Activated CD8-positive, alpha-beta memory T cell treated with anti-CD3 and anti-CD28 coated beads for 24 hours (primary cell): ENCODE measurements around the gene KRT23.
"Not testable (repeated sequence)": the region's sequence is repeated elsewhere in the genome, so short reads cannot be mapped to it uniquely, and the experiment has no call there.

Experiments
- DNase-seq: peaks from one replicate; pipeline ENCODE4 v3.0.0-alpha.2; 2020

Gene KRT23

DNA sequence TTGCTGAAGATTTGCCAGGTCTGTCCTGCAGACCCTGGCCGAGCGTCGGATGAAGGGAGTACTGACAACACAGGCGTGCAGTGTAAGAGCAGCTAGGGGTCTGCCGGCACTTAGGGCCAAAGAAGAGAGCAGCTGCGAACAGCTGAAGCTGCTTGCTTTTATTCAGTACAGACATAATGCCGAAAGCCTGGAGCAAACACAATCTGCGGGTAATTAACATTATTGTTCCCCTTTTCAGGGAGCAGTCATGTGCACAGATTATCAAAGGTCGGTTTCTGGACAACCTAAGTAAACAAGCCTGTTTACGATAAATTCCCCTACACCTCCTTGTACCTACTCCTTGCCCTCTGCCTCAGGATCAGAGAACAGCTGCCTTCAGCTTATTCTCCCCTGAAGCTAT is 12.0 kb upstream of the KRT23 start:
- DNase-seq, result no peak

DNA sequence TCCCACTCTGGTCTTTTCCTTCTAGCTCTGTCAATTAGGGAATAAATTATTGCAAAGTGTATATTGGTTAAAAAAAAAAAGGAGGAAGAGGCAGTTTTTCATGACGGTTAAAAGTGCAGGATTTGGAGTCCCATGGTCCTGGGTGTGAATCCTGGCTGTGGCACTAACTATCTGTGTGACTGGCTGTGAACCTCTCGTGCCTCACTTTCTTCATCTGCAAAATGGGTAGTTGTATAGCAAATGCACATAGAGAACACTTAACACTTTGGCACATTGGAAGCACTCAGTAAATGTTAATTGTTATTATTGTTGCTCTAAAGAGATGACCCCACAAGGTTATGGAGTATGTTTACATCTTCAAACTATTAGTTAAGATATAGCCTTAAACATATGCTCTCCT is 10.5 kb upstream of the KRT23 start:
- DNase-seq, result no peak

DNA sequence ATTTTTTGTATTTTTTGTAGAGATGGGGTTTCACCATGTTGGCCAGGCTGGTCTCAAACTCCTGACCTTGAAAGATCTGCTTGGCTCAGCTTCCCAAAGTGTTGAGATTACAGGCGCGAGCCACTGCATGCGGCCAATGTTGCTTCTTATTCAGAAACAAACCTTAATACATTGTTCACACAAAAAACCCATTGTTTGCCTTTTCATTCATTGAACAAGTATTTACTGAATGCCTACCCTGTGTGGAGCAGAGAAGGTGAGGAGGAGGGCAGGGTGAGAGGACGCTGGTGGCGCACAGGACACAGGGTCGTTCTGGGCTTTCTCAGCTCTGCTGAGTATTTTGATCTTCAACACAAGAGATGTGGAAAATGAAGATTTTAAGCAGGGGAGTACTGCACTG is 8.0 kb upstream of the KRT23 start:
- DNase-seq, result no peak

GRCh38 chr17:40944531-40944930 is 7.1 kb upstream of the KRT23 start:
- no peak for DNase-seq

GRCh38 chr17:40942553-40942952 is 5.1 kb upstream of the KRT23 start:
- no peak for DNase-seq

DNA sequence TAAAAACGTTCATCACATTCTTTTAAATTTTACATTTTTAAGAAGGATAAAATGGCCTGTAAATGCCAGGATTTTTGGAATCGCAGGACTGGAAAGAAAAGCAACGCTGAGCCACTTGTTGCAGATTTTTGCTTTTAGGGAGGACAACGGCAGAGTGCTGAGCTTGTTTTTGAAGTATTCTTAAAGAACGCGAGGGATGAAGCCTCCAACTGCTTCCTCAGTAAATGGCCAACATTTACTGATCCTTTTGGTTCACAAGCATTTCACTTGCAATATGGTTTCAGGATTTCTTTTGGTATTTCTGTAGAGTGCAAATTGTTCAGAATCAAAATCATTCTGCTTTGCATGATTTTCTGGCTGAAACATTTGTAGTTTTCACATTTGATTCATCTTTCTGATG is 2.8 kb upstream of the KRT23 start:
- DNase-seq, result no peak

DNA sequence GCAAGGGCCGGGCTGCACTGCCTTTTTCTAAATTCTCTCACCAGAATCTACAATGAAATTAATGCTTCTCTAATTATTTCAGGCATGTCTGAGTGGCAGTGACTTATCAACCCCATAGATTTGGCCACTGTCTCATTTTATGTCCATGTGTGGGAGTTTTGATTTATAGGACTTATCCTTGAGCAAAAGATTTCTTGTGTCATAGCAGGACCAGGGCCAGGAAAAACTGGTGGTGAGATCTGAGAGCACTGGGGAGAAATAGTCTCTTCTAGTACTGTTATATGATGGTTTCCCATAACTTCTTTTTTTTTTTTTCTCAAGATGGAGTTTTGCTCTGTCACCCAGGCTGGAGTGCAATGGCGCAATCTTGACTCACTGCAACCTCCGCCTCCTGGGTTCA is 1.5 kb upstream of the KRT23 start:
- DNase-seq, result no peak

DNA sequence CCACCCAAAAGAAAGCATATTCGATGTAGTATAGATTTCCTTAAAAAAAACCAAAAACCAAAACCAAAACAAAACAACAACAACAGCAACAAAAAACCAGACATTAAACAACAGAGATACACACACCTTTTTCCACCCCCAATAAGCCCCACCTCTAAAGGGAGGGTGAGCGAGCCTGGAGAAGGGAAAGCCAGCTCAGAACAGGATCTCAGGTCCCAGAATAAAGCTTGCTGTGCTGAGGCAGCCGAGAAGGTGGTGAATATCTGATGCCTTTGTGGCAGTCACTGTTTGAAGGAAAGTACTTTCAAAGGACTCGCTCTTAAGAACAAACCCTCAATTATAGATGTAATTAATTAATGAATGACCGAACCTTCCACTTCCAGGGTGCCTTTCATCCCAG is 470 bp downstream of the KRT23 start:
- no peak for DNase-seq

DNA sequence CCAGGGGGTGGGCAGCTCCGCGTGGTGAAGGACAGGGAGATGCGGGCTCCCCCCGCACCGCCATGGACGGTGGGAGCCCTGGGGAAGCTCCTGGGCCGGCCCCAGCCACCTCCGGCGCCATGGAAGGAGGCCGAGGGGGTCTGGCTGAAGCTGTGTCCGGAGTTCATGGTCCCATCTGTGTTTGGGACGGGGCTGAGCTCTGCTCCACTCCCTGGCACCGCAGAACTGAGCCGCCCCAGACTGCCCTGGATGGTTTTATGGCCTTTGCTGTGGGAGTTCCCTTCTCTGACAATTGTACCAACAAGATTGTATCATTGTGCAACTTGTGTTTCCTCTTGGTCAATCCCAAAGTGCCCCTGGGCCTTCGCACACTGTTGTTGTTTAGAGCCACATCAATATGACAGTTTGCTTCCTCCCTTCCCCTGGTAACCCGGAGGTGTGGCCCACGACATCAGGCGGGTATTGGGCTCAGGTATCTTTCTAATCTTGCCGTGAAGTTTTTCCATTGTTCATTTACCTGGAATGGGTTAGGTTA is 942 bp downstream of the KRT23 start:
- DNase-seq, result no peak

DNA sequence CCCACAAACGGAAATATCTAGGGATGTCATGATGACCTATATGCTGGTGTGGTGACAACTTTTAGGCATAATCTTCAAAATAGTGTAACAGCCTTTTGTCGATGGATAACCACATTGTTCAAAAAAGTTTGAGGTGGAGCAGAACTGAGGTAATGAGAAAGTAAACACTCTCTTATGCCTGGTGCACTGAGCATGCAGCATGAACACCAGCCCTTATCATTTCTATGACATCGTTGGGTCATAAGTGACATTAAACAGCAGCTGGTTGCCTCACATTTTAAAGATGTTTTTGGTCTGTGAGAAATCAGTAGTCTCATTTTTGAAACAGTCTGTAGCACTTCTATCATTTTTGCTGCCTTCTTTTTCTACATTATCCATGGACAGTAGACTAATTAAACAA is 1.8 kb downstream of the KRT23 start:
- DNase-seq, result no peak

GRCh38 chr17:40932608-40933007 is 4.8 kb downstream of the KRT23 start:
- DNase-seq, result no peak

- no peak for DNase-seq
Measured at GRCh38 chr17:40931311-40931710, 6.1 kb downstream of the KRT23 start.

DNA sequence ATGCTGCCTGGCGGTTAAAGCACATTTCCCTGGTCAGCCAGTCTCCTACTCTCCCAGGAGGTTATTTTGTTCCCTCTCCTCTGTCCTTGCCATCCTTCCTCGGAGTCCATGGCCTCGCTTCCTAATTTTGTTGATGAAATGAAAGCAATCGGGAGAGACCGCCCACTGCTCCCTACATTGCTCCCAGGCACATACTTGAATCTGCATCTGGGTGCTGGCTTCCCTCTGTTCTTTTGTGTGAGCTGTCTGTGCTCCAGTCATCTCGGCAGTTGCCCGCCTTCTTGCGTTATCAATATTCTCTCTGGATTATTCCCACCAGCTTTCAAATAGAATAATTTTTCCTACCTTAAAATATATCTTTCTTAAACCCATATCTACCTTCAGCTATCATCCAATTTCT is 11.1 kb downstream of the KRT23 start:
- no peak for DNase-seq

DNA sequence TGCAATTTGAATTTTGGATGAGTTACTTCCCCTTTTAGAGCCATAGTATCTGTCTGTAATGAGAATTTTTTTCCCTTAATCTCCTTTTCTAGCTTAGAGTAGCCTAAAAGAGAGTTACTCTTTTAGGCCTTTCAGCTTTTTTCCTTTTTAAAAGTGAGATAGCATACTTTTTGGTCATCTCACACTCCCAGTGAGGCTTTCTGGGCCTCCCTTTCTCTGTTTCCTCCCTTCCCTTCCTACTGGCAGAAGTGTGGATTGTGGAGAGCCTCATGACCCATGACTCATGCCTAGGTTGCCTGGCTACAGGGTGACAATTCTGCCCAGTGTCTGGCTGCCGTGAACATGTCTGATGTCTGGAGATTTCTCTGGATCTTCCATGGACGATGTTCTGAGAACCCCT is 15.2 kb downstream of the KRT23 start:
- no peak for DNase-seq

- no peak for DNase-seq
Measured at GRCh38 chr17:40921026-40921425, 16.4 kb downstream of the KRT23 start.

GRCh38 chr17:40917116-40917515 is 20.3 kb downstream of the KRT23 start:
- not testable (repeated sequence) for DNase-seq

GRCh38 chr17:40916366-40916765 is 21.1 kb downstream of the KRT23 start:
- no peak for DNase-seq

DNA sequence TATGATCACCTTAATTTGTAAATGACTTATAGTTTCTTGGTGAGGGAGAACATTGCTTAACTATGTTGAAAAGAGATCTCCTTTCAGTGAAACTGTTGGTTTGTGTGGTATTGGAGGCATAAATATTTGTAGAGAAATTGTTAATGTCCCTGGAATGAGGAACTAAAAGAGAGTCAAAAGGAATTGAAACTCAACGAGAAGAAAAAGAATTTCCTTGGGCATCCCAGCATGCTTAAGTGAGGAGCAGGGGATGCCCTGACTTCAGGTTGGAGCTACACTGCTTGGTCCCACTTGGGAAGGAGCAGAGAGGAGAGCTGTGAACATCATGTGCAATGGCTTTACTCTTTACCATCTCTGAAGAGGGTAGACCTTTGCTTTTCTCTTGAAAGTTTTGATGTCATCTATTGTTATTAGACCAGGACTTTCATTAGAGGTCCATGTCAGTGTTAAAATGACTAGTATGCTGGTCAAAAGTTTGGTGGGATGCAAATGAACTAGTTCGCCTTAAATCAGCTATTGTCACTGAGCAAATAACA is 21.7 kb downstream of the KRT23 start:
- DNase-seq, result no peak

DNA sequence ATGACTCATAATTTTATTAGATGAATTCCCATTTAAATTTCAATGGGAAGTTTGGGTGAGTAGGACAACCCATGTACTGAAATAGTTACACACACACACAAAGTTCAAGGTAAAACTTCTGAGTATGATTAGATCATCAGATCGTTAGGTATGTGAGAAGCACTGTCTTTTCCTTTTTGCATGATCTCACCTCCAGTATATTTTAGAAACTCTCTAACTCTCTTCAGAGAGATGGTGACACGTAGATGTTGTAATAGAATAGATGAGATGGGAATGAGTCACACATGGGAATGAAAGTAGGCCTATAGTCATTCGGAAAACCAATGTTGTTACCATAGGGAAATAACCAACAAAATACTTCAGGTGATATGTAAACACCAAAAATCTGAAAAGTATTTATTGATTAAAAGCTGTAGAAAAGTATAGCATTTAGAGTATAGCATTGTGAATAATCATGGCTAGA is 22.2 kb downstream of the KRT23 start:
- DNase-seq, result no peak

DNA sequence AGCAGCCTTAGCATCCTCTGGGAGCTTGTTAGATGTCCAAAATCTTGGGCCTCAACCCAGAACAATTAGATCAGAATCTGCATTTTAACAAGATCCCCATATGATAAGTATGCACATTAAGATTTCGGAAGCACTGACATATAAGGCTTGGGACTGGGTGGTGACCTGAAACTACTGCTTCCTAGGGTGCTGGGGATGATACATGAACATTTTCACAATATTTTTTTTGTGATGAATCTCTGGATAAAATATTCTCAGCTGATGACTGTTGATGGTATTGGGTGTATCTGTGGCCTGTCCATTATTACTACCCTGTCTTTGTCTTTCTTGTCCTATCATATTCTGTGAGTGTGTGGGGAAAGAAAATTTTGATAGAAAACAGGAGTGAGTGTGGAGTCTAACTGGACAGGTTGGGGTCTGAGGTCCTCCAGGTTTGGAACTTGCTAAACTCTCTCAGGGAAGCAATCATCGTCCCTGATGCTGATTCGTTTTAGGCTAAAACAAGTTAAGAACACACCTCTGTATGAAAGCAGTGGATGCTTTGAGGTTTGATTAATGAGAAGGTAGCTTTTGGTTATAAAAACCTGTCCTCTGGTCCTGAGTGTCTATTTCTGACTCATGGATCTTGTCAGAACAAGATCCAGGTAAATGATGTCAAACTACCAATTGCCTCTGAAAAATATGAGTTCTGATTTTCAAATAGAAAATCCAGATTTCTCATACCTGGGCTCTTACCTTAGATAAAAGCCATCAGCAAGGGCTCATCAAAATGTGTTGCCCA is 23.2 kb downstream of the KRT23 start:
- DNase-seq, result no peak

GRCh38 chr17:40912486-40913210 is 24.8 kb downstream of the KRT23 start:
- DNase-seq, result no peak

DNA sequence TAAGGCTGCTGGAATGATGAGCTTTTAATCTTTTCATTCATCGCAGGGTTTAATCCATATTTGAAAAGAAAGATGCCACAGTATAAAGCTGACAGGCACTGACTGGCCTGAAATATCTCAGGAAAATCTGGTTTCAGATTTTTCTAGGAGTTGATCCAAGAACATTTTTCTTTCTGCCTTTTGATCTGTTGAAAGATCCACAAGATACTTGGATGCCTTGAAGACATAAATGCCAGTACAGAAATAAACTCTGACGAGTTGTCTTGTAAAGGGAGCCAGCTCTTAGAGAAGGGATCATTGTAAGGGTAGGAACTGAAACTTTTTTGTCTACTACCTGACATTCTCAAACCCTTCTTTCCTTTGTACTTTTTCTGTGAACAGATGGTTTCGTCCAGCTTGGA is 27.0 kb downstream of the KRT23 start:
- DNase-seq, result no peak

GRCh38 chr17:40909755-40910154 is 27.7 kb downstream of the KRT23 start:
- no peak for DNase-seq

DNA sequence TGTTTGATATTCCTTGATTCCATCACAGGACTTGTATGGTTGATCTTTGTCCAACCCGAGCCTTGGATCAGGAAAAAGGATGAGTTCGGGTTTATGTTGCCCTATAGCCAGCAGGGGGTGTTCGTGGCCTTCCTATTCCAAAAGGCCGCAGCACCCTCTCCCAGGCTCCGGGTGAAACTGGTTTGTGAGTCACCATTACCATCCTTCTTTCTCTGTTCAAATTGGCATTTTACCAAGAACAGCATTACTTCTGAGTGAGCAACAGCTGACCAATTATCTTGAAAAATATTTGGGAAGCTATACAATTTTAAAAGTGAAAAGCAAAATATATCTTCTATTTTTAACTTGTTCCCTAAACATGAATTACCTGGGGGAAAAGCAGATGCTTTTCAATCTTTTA is 28.1 kb downstream of the KRT23 start:
- DNase-seq, result peak; percentile 66
